Pulmonary artery endothelial cell (primary cell): ENCODE measurements around the gene NFXL1. TPM values are rescaled to one million over a fixed set of nuclear protein-coding genes. Genes with fewer than 3 reads are reported as not detected.

ENCODE experiments used
- DNase-seq: peaks from one replicate; pipeline ENCODE4 v3.0.0-alpha.2; 2011; ENCODE audit warnings: low read depth, low spot score
- total RNA-seq: library from RNA; depleted of rRNA; stranded (reverse); fragments of >200 nt; gene quantifications from 2 replicates; pipeline ENCODE4 v1.2.3, GENCODE V29; 2014

Gene NFXL1
- total RNA-seq, 1 donor from 2014 or later = 5.7 TPM

DNA sequence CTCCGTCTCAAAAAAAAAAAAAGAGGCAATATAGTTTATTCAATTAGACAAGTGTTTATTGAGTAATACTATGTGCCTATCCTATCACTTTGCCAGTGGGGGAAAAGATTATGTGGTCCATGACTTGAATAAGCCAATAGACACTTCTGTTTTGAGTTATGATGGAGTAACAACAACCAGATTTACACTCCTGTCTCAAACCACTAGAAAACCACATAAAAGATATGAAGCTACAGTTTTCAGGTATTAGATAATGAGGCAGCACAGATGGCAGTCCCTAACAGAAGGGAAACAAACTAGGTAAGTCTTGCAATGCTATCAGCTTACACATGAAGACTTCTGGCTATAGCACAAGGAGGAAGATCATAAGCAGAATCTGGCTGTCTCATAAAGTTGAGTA, 22.5 kb downstream of the NFXL1 start:
- no peak for DNase-seq

DNA sequence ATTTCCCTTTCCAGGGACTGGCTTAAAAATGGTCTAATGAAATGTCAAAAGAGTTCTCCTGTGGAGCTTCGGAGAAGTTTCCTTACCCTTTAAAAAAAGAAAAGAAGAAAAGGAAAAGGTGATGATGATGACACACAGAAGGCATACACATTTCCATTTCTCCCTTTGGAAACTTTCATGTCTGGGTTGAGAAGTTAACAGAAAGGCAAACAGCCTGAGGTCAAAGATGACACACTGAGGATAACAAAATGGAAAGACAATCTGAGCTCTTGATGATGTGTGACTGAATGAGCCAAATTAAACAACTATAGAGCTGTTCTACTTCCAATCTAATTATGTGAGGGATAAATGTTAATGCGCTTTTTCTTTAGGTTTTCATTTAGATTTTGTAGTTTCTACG, 32.2 kb downstream of the NFXL1 start:
- no peak for DNase-seq

DNA sequence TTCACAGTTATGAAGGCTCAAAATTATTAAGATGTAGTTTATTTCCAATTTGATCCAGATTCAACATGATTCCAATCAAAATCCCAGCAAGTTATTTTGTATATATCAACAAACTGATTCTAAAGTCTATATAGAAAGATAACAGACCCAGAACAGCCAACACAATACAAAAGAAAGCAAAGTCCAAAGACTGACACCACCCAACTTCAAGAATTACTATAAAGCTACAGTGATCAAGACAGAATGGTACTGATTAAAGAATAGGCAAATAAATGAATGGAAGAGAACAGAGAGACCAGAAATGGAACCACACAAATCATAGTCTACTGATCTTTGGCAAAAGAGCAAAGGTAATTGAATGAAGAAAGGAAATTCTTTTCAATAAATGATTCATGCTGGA, 34.9 kb downstream of the NFXL1 start:
- no peak for DNase-seq

DNA sequence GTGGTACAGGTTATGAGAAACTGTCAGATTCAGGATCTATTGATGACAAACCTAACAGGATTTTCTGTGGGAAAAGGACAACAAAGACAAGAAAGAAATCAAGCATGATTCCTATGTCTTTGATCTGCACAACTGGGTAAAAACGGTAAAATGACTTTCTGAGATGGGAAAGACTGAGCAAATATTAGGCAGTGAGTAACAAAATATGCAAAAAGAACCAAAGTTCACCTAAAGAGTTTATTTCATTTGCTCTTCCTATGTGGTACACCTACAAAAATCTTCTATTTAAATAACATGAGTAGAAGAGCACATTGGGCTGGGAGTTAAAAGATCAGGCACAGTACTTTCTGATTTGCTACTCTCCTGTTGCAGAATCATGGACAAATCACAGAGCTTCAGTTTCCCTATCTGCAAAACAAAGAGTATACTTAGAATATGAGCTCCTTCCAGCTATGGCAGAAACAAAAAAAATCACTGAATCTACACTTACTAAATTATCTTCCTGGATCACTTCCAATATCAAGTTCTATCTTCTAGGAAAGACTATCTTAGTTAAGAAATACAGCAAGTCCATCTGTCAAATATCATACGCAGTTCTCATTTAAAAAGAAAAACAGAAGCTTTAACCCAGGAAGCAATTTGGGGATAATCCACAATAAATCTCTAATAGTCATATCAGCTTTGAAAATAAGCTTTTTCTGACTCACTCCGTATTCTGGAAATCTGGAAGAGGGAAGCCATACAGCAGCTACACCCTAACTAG, 37.4 kb downstream of the NFXL1 start:
- DNase-seq = no peak

DNA sequence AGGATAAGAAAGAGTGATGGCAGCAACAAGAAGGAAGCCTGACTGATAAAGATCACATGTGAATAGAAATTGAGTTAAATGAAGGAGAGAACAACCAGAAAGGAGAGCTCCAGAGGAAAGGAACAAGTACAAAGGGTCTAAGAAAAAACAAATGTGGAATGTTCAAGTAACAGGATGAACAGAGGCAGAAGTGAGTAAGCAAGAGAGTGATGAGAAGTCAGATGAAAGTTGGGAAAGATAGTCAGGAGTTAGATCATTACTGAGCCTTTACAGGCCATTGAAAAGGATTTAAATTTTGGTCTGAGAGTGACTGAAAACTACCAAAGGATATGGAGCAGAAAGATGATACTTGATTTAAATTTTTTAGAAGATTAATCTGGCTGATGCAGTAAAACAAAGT, 38.1 kb downstream of the NFXL1 start:
- no peak for DNase-seq

DNA sequence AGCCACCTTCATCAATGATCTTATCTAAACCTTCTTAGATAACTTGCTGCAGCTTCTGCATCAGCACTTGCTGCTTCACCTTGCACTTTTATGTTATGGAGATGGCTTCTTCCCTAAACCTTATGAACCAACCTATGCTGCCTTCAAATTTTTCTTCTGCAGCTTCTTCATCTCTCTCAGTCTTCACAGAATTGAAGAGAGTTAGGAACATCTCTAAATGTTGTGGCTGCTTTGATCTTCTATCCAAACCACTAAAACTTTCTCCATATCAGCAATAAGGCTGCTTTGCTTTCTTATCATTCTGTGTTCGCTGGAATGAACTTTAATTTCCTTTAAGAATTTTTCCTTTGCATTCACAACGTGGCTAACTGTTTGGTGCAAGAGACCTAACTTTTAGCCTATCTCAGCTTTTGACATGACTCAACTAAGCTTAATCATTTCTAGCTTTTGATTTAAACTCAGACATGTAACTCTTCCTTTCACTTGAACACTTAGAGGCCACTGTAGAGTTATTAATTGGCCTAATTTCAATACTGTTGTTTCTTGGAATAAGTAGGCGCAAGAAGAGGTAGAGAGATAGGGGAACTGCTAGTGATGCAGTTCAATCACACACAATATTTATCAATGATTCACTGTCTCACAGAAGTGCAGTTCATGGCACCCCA, 40.4 kb downstream of the NFXL1 start:
- no peak for DNase-seq

DNA sequence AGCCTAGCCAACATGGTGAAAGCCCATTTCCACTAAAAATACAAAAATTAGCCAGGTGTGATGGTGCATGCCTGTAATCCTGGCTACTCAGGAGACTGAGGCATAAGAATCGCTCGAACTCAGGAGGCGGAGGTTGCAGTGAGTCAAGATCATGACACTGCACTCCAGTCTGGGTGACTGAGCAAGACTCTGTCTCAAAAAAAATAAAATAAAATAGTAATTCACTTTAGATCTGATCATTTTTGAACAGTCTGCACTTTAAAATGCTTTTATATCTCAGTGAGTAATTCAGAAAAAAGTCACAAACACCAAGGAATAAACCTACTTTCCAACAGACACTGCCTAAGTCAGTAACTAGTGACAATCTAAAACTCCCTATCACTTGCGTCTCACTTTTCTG, 50.9 kb downstream of the NFXL1 start:
- DNase-seq = no peak

DNA sequence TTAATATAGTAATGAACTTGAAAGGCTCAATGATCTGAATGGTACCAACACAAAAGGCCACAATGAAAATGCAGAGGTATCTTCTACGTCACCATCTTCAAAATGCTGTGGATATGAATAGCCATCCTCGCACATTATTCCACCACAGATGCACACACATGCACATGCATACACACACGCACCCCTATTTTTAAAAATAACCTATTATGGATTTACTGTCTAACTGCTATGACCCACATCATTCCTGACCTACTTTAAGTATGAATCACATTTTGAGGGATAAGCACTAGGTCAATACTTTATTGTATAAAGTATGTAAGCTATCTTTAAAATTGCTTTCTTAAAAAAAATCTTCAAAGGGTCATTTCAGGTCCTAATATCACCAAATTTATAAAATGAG, 52.1 kb downstream of the NFXL1 start:
- DNase-seq = no peak

DNA sequence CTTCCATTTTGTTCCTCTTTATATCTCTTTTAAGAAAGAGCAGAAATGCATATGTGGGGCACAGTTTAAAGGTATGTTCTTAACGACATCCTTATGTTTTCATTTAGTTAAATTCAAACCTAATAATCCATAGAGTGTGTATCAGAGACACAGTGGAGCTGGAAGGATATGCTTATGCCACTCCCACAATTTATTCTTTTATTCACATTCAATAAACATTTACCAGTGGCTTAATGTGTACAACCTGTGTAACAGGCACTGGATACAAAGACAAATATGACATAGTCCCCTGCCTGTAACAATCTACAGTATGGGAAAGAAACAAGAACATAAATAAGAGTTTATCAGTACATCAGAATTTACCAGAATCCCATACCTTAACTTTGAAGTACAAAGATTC, 54.1 kb downstream of the NFXL1 start:
- no peak for DNase-seq

DNA sequence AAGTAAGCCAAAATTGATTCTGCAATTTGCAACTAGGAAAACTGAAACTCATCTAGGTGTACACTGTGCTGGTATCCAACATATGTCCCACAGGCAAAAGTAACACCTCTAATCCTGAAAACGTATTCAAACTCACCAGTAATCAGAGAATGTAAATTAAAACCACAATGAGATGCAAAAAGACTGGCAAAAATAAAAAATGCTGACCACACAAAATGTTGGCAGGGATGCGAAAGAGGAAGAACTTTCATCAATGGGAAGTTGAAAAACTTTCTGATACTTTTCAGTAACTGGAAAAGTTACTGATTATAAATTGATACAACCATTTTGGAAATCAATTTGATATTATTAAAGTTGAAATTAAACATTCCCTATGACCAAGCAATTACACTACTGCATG, 56.4 kb downstream of the NFXL1 start:
- no peak for DNase-seq

DNA sequence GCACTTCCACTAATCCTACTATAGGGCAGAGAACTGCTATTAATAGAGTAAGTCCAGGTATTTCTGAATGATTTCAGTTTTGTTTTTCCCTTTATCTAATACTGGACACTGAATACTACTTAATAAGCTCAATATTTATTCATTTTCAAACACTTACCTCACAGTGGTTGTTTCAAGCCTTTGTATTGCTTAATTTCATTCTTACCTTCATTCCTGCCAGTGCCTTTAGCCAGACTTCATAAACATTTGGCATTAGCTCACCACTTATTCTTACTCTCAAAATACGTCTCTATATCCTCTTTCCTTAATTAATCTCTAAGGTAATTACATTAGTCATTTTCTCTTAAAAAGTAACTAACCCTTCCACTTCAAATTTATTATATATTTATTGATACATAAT, 57.7 kb downstream of the NFXL1 start:
- DNase-seq = no peak

DNA sequence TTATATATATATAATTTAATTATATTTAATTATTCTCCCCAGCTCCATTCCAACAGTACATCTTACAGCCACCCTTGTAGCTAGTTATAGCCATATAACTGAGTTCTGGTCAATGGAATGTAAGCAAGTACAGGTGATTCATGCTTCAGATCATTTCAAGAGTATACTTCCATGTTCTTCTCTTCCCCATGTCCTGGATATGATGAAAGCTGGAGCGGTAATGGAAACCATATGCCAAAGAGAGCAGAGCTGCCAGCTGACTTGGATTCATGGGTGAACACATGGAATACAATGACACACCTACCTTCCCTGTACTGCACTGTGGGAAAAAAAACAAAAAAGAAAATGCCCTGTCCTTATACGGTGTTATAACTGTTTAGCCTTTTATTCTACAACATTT, 59.0 kb downstream of the NFXL1 start:
- DNase-seq = no peak

DNA sequence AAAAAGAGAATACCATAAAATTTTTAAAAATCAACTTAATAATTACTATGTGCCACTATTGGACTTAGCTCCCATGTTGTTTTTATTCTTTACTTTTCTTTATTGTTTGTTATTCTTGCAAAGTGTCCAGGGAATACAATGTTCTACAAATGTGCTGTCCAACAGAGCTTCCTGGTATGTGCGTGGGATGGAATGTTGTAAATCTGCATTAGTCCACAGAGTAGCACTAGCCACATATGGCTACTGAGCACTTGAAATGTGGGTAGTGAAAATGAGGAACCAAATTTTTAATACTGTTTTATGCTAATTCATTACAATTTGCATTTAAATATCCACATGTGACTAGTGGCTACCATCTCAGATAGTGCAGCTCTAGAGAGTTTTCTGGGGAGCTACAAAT, 62.2 kb downstream of the NFXL1 start:
- peak; percentile 32 for DNase-seq

DNA sequence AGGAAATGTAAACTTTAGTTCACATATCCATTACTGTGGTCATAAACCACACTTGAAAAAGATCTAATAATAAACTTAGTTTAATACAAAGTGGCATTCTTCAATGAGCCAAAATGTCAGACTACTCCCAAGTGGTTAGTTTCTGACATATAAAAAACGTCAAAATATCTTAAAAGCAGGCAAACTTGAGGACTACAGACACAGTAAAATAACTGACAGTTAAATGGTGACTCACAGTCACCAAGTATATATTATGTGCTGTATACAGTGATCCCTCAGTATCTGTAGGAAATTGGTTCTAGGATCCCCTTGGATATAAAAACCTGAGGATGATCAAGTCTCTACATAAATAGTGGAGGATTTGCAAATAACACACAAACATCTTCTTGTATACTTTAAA, 64.9 kb downstream of the NFXL1 start:
- no peak for DNase-seq

DNA sequence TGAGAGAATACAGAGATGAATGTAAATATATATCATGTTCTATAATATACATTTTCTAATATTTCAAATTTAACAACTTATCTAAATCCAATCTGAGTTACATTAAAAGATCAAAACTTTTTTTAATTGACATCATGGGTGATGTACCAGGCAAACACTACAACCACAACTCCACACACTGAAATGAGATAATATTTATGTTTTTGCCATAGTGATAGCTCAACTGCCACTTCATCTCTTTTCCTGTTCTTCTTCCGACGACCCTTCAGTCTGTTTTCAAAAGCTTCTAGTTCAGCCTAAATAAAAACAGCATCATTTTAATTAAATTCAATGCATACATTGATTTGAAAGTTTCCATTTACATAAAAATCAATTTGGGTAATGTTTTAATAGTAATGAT, 66.3 kb downstream of the NFXL1 start:
- no peak for DNase-seq

DNA sequence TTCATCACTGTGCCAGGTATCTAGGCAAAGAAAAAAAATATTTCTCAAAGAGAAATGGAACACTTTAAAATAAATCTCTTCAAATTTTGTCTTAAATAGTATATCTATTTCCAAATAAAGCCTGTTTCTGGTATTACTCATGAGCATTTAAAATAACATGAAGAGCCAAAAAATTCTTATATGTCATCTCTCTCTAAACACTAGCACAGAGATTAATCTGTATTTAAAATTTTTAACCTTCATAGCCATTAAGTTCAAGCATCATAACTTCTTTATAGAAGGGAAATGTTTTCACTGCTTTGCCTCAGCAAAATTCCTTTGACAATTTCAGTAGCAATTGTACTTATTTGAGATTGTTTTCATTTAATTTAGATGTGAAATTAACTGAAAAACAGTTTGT, 71.4 kb downstream of the NFXL1 start:
- no peak for DNase-seq

DNA sequence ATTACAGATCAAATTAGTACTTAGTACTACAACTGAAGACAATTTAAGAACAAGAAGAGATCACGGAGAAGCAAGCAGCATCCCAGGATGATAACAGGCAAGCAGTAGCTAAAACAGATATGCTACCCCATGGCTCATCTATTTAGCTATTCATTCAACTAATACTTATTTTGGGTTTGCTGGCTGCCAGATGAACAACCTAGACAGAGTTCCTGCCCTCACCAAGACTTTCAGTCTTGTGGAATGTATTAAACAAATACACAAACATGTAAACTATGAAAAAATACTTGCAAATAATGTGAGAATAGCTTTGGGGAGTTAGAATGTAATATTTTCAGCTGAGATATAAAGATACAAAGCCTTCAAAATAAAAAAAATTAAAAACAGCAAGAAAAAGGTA, 74.1 kb downstream of the NFXL1 start:
- DNase-seq = no peak

DNA sequence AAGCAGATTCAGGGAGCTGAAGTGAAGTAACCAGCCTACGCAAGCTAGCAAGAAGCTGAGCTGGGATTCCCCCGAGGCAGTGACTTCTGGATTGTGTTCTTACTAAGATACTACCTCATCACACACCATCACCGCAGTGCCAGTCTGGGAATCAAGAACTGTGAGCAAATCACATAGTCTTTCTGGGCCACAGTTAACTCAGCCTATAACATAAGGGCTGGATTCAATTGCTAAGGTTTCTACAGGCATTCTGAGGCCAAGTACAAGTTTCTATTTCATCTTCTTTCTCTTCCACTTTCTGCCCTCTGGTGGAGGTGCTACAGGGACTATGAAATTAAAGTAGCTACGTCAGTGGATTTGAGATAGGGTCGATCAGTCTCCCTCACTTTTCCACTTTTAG, 75.1 kb downstream of the NFXL1 start:
- no peak for DNase-seq

DNA sequence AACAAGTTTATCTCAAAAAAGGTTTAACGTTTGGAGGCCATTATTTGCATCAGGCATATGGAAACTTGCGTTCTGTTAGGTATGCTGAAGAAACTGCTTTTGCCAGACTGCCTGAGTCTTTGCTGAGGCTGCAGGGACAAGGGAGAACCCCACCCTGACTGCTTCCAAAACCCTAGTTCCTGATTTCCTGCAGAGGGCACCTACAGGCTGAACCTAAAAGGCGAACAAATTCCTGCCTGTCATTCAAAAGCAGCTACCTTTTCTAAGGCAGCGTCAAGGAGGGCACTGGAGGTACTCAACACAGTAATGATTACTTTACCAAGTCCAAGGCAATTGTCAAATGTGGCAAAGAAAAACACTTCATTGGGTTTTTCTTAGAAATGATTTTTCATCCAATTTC, 75.9 kb downstream of the NFXL1 start:
- no peak for DNase-seq

DNA sequence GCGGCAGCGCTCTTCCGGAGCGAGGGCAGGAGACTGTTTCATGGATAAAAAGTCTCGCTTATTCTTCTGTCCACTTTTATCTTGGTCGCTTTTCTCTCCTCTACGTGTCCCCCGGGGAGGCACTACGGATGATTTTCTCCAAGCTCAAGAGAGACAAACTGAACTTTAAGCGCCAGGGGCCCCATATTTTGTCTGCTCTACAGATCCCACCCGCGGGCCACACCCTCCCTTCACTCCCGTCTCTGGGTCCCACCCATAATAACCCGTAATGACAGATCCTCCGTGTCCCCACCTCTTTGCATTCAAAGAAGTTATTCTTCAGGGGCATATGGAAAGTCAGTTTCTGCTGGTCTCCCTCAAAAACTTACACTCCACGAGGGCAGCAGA, 76.5 kb downstream of the NFXL1 start, which contains the start of gene CORIN:
Gene CORIN, minus strand, starts transcription at position 160 of the 387 bp plus-strand sequence. Its CDS starts 118 bp downstream, at position 42.
- no peak for DNase-seq

DNA sequence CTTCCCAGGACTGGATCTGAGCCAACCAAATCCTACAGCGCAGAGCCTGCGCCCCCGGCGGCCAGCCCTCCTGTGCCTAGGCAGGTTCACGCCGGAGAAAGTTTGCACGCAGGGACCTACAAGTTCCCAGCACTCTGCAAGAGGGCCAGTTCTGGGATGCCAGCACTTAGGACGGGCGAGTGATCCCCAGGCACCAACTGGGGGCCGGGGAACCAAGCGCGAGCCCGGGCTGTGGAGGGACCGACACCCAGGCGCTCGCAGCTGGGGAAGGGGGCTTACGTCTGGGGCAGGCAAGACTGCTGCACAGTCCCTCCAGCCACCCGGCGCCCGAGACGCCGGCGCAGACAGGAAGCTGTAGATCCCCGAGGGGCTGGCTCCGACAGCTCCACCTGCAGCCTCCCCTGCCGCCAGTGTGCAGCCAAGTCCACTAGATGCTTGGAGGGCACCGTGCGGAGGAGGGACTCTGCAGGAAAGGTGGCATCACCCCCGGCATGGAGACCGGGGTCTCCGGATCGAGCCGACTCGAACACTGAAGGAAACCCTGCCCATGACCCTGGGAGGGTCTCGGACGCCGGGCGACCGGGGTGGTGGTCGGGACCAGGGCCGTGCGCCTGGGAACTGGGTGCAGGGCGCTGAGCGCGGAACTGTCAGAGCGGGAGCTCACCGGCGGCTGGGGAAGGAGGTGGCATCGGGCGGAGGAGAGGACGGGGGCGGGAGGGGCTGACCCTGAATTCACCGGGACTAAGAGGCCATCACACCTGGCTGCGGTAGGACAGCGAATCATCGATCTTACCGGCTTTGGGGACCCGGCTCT, 77.1 kb downstream of the NFXL1 start:
- no peak for DNase-seq

DNA sequence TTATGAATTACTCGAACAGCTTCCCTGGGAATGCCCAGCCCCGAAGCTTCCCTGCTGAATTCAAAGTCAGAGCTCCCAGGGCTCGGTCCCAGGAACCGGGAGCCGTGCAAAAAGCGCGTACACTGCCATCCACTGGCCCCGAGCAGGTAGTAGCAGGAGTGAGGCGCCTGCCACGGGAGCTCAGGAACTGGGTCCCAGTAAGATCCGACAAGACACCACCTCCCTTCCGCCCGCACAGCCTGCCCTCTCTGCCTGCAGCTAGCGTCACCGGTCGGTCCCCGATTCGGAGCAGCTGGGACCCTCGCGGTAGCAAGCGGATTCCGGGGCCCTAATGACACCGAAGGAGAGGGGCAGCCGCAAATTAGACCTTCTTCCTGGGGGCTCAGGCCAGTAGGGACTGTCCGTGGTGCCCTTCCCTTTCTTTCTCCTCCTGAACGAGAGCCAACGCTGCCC, 77.7 kb downstream of the NFXL1 start:
- DNase-seq = peak; percentile 11
